K562 (cell line): ENCODE measurements around the gene PHPT1. TPM values are rescaled to one million over a fixed set of nuclear protein-coding genes. Genes with fewer than 3 reads are reported as not detected.

Source experiments
- ARID3B ChIP-seq: fragments of 250-450 bp; sonication (Bioruptor Pico); IDR thresholded peaks from 2 replicates; pipeline ENCODE4 v1.4.0; 2020; ENCODE audit warnings: borderline replicate concordance
- ATF3 ChIP-seq, 2 experiments: fragments of 450-650 bp in 1 of 2; sonication (generic) in 1 of 2; formaldehyde crosslinking in 1 of 2; IDR thresholded peaks in 1 of 2; conservative IDR thresholded peaks in 1 of 2; 2 replicates each; pipeline versions ENCODE4 v1.6.1 to v1.8.1; 2016 to 2023; ENCODE audit warnings: mild to moderate bottlenecking in 2 of 2, moderate library complexity in 2 of 2, inconsistent platforms in 1 of 2, missing genetic modification reagents in 1 of 2
- CBX5 ChIP-seq: IDR thresholded peaks from 2 replicates; pipeline ENCODE4 v1.6.1; 2014; ENCODE audit warnings: low read depth, borderline replicate concordance
- DDX20 ChIP-seq: fragments of 450-650 bp; IDR thresholded peaks from 2 replicates; pipeline ENCODE4 v1.6.1; 2016; ENCODE audit warnings: missing genetic modification characterization, low read depth, mild to moderate bottlenecking, missing compliant biosample characterization, moderate library complexity
- DLX4 ChIP-seq: fragments of 250-450 bp; sonication (Bioruptor Pico); IDR thresholded peaks from 2 replicates; pipeline ENCODE4 v1.6.1; 2021; ENCODE audit warnings: mild to moderate bottlenecking
- IRF9 ChIP-seq: fragments of 450-650 bp; IDR thresholded peaks from 2 replicates; pipeline ENCODE4 v1.6.1; 2016; ENCODE audit warnings: missing biosample characterization, missing genetic modification characterization
- MAFK ChIP-seq: IDR thresholded peaks from 2 replicates; pipeline ENCODE4 v1.6.1; 2011; ENCODE audit warnings: low read length, improper control_type of control experiment
- MAZ ChIP-seq, 2 experiments: fragments of 450-650 bp in 1 of 2; sonication (generic) in 1 of 2; formaldehyde crosslinking; IDR thresholded peaks in 1 of 2; conservative IDR thresholded peaks in 1 of 2; 2 replicates each; pipeline versions ENCODE4 v1.4.0 to v1.5.0; 2020; ENCODE audit warnings: mild to moderate bottlenecking in 1 of 2, missing genetic modification reagents in 1 of 2
- MTA2 ChIP-seq: fragments of 450-650 bp; IDR thresholded peaks from 2 replicates; pipeline ENCODE4 v1.6.1; 2016; ENCODE audit warnings: low read depth
- NCOA2 ChIP-seq, 2 experiments: fragments of 450-650 bp; IDR thresholded peaks; 2 replicates each; pipeline ENCODE4 v1.6.1; 2018; ENCODE audit warnings: mild to moderate bottlenecking in 2 of 2, moderate library complexity in 1 of 2; ENCODE audit not compliant: partially characterized antibody in 2 of 2
- PHF8 ChIP-seq: fragments of 200-600 bp; sonication (generic); IDR thresholded peaks from 2 replicates; pipeline ENCODE4 v1.6.1; 2012; ENCODE audit warnings: mixed run types, mild to moderate bottlenecking, inconsistent platforms, low read length, moderate library complexity, borderline replicate concordance
- POLR2H ChIP-seq: IDR thresholded peaks from 2 replicates; pipeline ENCODE4 v1.6.1; 2016; ENCODE audit warnings: missing genetic modification characterization, low read depth, mild to moderate bottlenecking, control low read depth, missing compliant biosample characterization, moderate library complexity
- PPARD ChIP-seq: fragments of 250-450 bp; sonication (Bioruptor Pico); IDR thresholded peaks from 2 replicates; pipeline ENCODE4 v1.8.0; 2022; ENCODE audit warnings: inconsistent platforms, mild to moderate bottlenecking, moderate library complexity
- SAP30 ChIP-seq: fragments of 200-600 bp; sonication (generic); IDR thresholded peaks from 2 replicates; pipeline ENCODE4 v1.6.1; 2012; ENCODE audit warnings: borderline replicate concordance, low read depth, mild to moderate bottlenecking, moderate library complexity, low read length, control low read depth, inconsistent platforms; ENCODE audit not compliant: insufficient read depth, poor library complexity, severe bottlenecking
- SMAD2 ChIP-seq: fragments of 150-350 bp; IDR thresholded peaks from 2 replicates; pipeline ENCODE4 v1.6.1; 2014; ENCODE audit warnings: low read depth, mild to moderate bottlenecking, low read length
- ZFP30 ChIP-seq: fragments of 250-450 bp; sonication (Bioruptor Pico); IDR thresholded peaks from 2 replicates; pipeline ENCODE4 v1.8.0; 2022; ENCODE audit warnings: moderate library complexity, mild to moderate bottlenecking, inconsistent platforms, borderline replicate concordance
- ZMIZ1 ChIP-seq, 2 experiments: fragments of 150-350 bp in 1 of 2; IDR thresholded peaks; 2 replicates each; pipeline ENCODE4 v1.6.1; 2012 to 2016; ENCODE audit warnings: low read depth in 2 of 2, low read length in 2 of 2, mild to moderate bottlenecking in 1 of 2, moderate library complexity in 1 of 2
- ZNF41 ChIP-seq: fragments of 250-450 bp; sonication (Bioruptor Pico); conservative IDR thresholded peaks from 2 replicates; pipeline ENCODE4 v1.4.0; 2020; ENCODE audit warnings: mild to moderate bottlenecking
- polyA plus RNA-seq, 8 experiments: library from polyadenylated mRNA; depleted of rRNA in 4 of 8; stranded (reverse) in 5 of 8; unstranded in 3 of 8; fragments of >200 nt; fragmentation: Nextera tagmentation in 2 of 8; fragmentation: Illumina TruSeq in 1 of 8; extraction: Ambion mirVana in 2 of 8; extraction: Trizol in 1 of 8; gene quantifications; 2 replicates each; pipeline versions ENCODE4 v1.2.1 to v1.2.3, GENCODE V29; 2011 to 2014; ENCODE audit warnings: inconsistent platforms in 1 of 8, missing spikeins in 1 of 8
- total RNA-seq, 7 experiments: library from RNA; depleted of rRNA in 6 of 7; stranded (reverse); fragments of >200 nt in 6 of 7; fragmentation: Illumina TruSeq in 2 of 7; extraction: Trizol in 2 of 7; gene quantifications; 2 replicates each; pipeline versions ENCODE4 v1.2.1 to v1.2.3, GENCODE V29; 2011 to 2021; ENCODE audit warnings: low replicate concordance in 1 of 7

PHPT1 gene
- total and polyA plus RNA-seq, 9 of the 15 experiments (the other 6 are each of a cell fraction or from before 2014, with no cell fraction given): 20.9 to 166 (median 129) TPM

GRCh38 chr9:136807281-136808074 lies 41.7 kb upstream of the PHPT1 start, which contains the start of gene RABL6 (continued):
- TF ChIP-seq ZMIZ1 (IDR thresholded peaks at IDR 0.05; ENCODE audit: low read depth in 2 of 2, low read length in 2 of 2) (no peak), MAFK (no peak), ARID3B (no peak), MAZ (CRISPR knock-in tag; conservative IDR thresholded peaks at IDR 0.05 in 1 of 2, IDR thresholded peaks at IDR 0.05 in 1 of 2) (peak in 1 of 2 experiments; percentile 55; a peak in 1 of 4 replicates), SMAD2 (no peak), ZFP30 (CRISPR knock-in tag) (no peak), IRF9 (no peak), ATF3 (IDR thresholded peaks at IDR 0.05) (no peak), ATF3 (CRISPR knock-in tag; conservative IDR thresholded peaks at IDR 0.05) (no peak), POLR2H (tag) (no peak; the same call in 1 of the 2 replicates), MTA2 (no peak), DDX20 (tag) (no peak), DLX4 (CRISPR knock-in tag) (no peak), PPARD (no peak), NCOA2 (IDR thresholded peaks at IDR 0.05; ENCODE audit: partially characterized antibody in 2 of 2) (no peak), CBX5 (no peak), ZNF41 (no peak), SAP30 (no peak), PHF8 (peak; percentile 77; the same call in 1 of the 2 replicates)
